ENCODE data around the gene MED13L. TPM values are rescaled to one million over a fixed set of nuclear protein-coding genes. Genes with fewer than 3 reads are reported as not detected.
A peak's percentile ranks its signal among the peaks of the same experiment; 100 is the strongest.

The MED13L gene
- polyA plus RNA-seq, 1 donor = 83.4 TPM

DNA sequence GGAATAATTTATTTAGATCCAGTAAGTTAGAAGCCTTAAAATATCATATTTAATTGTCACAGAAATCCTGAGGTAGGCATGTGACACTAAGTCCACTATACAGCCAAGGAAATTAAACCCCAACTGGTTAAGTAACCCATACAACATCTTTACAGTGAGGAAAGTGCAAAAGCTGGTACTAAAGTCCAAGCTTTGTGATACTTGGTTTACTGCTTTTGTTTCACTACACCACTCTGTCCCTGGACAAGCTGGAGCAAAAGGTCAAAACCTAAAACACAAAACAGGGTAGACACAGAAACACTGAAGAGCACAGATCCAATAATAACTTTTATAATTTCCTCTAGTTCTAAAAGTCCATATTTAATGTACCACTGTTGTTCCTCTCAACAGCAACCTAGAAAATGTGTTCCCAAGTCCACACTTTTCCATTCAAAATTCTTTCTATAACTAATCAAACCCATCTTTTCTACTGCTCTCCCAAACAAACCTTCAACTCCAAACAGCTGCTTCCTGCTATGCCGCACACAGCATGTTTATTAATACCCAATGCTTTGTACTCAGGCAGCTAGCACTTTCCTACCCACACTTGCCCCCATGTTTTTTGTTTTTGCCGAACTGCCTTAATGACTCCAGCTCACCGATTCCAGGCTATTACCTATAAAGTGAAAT is 90.9 kb downstream of the MED13L start:
- DNase-seq = no peak

DNA sequence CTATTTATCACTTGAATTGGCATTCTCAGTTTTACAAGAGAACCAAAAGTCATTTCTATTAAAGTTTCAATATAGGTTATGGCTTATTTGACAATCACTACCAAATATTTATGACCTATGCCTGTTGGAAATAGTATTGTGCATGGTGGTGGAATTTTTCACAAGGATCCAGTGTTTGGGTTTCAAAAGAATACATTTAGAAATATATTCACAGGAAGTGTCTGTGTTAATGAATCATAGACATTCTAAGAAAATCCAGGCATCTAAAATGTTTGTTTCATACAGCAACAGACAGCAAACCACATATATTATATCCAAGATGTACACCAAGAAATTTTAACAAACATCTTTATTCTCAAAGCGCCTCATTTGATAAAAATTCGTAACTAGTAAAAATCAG is 92.7 kb downstream of the MED13L start:
- no peak for DNase-seq

DNA sequence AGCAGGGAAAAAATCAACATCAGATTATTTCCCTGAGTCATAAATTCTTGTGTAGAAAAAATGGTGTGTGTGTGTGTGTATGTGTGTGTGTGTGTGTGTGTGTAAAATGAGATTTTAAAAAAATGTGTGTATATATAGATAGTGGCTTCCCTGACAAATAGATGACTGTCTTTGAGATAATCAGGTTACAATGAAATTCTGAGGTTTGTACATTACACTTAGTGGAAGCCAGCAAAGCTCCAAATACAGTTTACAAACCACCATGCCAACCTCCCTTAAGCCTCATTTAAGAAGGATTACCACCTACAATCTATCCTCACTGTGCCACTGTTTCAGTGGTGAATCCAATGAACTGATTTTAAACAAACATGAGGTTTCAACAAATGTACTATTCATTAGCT is 93.8 kb downstream of the MED13L start:
- DNase-seq = no peak

DNA sequence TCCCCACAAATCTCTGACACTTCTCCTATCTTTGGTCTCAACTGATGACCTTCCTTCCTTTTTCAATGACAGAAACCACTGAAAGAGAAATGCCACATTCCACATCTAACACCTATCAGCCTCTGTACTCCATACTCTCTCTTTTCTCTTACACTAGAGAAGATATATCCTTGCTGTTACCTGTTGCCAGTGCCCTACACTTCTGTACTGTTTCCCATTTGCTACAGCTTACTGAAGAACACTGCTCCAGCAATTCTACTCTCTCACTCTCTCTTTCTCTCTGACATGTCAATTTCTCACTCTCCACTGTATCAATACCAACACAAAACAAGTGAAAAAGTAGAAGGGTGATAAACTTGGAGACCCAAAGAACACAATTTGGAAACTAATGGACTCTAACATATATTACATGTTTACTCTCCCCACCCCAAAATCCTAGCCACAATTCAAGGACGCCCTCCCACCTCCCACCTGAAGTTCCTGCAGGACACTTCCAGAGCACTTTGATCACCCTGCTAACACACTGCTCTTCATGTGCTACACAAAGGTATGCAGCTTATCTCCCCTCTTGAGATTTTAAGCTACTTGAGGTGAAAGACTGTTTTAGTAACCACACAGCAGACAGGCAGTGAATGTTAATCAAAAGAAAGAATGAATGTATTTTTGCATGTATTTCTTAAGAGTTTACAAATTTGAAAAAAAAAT is 95.0 kb downstream of the MED13L start:
- DNase-seq = no peak

DNA sequence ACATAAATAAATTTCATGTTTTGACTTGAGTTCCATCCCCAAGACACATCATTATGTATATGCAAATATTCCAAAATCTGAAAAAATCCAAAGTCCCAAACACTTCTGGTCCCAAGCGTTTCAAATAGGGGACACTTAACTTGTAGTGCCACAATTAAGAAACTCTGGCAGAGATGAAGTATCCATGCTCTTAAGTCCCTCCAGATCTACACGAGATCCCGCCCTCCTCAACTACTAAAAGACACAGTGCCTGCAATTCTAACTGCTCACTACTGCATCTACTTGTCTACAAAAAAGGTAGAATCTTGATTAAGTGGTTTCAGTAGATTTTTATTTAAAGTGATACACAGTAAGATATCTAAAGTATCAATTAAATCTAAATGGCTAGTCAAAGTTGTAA is 97.0 kb downstream of the MED13L start:
- DNase-seq = no peak

DNA sequence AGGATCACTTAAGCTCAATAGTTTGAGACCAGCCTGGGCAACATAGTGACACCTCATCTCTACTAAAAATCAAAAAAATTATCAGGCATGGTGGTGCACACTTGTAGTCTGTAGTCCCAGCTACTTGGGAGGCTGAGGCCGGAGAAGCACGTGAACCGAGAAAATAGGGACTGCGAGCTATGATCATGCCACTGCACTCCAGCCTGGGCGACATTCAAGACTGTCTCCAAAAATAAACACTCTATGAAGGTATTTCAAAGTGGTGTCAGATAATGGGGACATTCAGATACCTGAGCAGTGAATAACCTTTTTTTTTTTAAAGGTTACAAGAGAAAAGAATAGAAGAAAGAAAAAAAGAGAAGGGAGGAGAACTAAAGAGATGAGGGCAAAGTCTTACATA is 98.1 kb downstream of the MED13L start:
- no peak for DNase-seq

DNA sequence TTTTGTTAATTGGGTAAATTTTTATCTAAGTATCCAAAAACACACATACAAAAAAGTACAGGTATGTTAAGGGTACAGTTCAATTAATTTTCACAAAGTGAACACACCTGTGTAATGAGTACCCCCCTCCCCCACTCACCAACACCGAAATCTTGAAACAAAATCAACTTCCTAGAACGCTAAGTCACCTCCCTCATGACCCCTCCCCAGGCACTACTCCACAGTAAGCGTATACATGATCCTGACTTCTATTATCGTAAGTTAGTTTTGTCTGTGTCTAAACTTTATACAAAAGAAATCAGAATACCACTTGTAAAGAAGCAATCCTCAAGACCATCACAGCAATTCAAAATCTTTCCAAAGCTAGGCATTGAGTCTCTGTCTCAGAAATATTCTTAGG is 100.5 kb downstream of the MED13L start:
- DNase-seq = no peak

DNA sequence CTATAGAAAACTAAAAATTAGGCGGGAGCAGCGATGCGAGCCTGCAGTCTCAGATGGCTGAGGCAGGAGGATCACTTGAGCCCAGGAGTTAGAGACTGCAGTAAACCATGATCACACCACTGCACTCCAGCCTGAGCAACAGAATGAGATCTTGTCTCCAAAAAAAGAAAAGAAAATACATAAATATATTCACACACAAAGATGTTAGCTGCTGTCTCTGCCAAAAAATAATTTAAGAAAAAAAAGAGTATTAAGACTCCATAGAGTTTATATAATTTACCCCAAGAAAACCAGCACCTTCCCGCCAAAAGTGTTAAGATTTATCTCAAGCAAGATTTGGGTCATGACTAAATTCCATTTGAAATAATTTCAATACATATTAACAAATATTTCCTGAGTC is 102.6 kb downstream of the MED13L start:
- no peak for DNase-seq

DNA sequence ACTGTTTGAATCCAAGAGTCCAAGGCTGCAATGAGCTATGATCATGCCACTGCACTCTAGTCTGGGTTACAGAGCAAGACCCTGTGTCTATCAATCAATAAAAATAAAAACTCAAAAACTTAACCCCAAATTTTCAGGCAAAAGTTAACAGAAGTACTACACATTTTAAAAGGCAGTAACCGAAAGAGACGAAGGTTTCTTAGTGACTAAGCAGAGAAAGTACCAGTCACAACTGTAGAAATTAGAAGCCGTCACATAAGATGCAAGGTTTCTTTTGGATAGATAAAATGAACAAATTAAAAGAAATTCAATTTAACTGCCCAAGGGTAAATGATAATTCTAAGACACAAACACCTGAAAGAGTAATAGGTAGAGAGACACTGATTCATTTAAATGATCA is 103.5 kb downstream of the MED13L start:
- DNase-seq = no peak

DNA sequence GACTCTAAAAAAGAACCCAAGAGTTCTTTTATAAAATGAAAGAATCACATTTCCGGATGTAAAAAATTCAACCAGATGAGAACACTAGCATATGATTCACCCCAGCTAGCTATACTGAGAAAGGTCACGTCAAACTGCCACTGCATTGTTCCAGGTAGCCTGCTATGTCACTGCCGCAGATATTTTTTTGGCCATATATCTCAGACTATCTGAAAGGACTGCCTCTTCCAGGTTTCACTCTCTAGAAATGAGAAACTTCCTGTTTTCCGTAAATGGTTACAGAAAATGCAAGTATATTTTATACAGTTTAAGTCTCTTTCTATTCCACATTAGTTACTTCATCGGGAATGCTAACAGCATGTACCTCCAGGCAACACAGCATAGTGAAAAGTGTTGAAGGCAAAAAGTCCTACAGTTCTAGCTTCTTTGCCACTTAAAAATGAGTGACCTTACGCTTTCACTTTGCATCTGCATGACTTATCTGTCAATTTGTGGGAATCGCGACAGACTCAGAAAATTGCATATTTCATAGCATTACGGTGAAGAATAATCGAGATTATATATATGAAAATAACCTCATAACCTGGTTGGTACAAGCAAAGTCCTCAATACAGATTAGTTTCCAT is 105.2 kb downstream of the MED13L start:
- no peak for DNase-seq

DNA sequence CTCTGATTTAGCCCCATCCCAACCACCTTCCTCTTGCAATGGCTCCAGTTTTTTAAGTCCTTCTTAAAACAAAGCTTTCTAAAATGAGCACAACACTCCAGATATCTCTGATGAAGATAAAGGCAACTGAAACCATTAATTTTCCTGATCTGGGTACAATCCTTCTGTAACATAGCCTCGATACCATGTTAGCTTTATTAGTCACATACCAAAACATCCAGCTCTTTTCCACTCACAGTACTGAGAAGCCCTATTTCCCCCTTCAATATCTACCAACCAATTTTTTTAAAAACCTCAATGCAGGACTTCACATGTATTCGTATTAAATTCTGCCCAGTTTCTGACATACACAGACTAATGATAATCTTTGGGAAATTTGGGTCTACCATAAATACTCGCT is 105.9 kb downstream of the MED13L start:
- DNase-seq = no peak

DNA sequence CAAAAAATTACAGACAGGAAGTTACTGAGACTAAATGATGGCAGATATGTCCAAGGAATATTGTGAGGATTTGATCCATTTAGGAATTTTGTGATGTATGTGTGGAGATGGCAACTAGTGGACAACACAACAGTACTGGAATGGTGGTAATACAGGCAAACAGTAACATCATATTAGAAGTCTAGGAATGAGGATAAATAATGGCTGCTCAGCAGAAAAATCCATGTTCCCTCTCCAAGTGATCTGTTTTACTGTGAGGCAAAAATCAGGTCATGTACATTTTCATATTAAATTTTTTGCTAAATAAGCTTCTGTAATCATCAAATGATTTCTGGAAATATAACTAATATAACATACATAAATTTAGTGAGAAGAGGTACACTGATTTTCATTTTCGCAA is 108.4 kb downstream of the MED13L start:
- no peak for DNase-seq

DNA sequence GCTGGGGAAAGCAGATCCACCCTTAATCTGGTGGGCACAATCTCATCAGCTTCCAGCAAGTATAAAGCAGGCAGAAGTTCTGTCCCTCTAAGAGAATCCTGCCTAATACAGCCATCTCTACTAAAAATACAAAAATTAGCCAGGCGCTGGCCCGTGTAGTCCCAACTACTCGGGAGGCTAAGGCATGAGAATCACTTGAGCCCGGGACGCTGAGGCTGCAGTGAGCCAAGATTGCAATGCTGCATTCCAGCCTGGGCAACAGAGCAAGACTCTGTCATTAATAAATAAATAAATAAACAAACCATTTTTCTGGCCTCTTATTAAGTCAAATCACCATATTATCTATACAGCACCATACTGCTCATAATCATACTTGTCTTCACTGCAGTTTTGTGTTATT is 111.2 kb downstream of the MED13L start:
- DNase-seq = no peak

DNA sequence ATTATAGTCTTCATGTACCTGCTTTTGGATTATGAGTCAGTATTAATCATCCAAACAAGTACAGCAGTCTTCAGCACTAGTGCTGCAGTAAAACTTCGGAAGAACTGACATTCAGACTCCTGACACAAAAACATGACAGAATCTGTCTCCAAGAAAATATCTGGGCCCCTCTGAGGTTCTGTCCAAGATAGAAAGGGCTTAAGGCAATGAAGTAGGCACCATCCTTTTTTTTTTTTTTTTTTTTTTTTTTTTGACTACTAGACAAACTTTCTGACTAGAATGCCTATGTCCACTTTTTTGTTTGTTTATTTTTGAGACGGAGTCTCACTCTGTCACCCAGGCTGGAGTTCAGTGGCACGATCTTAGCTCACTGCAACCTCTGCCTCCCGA is 112.5 kb downstream of the MED13L start:
- DNase-seq = no peak

DNA sequence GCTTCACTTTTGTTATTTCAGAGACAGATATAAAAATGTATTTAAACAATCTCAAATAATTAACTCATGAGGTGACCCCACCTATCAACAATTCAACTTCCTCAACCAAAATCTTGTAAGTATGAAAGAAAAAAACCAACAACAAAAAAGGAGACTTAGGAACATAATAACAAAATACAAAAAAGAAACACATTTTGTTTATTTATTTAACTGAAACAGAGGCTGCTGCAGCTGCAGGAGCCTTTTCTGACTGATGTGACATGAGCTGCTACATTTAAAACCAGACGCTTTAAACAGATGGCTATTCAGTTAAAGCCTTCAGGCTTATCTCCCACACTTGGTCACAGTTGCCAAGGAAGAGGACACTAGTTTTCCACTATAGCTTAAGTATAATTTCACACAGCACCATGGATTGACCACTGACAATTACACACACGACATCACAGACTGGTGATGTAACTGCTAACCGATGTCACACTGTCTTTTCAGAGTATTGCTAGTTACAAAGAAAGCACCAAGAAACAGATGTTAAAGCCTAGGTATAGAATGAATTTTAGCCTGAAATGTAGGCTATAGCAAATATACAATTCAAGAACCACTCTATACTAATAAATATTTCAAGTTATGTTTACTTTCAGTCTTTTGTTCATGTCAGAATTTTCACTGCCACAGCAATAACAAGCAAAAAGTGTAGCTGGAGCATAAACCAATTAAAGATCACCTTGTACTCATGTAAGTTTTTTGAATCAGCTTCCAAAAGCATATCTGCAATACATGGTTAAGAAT is 113.0 kb downstream of the MED13L start:
- no peak for DNase-seq

DNA sequence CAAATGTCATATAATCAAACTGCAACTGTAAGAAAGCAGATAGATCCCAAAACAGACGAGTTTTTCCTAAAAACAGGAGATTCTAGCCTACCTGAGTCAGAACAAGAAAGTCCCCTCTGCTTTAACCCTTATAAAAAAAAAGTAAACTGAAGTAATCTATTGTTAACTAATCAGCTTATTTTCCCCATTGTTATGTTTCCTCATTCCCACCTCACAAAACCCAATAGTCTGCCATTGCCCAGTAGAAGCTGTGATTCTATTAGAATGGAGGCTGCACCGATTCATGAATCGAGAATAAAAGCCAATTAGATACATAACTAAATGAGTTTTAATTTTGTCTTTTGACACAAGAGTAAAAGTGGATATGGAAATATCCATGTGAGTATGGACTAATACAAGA is 115.4 kb downstream of the MED13L start:
- no peak for DNase-seq

DNA sequence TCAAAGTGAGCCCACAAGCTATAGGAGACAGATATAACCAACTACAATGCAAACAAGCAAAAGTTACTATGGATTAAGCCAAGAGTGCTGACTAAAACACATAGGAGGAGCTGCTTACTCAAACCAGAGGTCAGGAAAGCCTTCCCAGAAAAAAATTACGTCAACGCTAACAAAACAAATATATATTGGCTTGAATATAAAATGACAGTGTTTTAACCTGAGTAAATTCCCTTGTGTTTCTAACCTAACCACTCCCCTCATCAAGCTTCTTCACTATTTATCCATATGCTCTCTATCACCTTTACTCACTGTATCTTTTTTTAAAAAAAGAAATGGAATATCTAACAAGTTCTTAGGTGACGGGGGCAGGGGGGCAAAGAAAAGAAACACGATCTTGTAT is 115.9 kb downstream of the MED13L start:
- no peak for DNase-seq

DNA sequence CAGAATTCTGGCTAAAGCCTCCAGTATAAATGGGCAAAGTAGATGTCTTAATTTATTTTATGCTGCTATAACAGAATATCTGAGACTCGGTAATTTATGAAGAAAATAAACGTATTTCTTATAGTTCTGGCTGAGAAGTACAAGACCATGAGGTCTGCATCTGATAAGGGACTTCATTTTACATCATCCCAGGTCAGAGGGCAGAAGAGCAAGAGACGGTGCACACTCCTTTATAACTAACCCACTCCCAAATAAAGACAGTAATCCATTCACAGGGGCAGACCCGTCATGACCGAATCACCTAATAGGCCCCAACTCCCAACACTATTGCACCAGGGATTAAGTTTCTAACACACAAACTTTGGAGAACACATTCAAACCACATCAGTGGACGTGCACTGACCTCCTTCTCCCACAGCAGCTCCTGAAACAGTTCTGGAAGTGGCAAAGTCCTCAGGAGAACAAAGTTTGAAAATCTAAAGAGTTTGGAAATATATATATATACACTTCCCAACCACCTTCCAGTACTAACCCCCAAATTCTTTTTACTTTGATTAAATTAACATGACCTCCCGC is 116.5 kb downstream of the MED13L start:
- DNase-seq = no peak

DNA sequence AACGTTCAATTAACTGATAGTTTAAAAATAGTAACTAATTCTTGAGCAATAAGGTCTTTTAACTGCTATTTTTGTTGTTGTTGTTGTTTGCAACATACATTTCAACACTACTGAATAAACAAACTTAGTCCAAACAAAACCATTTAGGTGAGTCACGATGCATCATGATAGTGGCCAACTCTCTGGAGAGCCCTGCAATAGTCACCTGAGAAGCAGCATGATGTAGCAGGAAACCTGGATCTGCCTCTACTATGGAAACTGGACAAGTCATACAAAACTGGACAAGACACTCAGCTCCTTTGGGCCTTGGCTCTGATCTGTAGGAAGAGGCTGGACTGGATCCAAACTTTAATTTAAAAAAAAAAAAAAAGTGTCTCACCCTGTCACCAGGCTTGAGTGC is 117.3 kb downstream of the MED13L start:
- no peak for DNase-seq

DNA sequence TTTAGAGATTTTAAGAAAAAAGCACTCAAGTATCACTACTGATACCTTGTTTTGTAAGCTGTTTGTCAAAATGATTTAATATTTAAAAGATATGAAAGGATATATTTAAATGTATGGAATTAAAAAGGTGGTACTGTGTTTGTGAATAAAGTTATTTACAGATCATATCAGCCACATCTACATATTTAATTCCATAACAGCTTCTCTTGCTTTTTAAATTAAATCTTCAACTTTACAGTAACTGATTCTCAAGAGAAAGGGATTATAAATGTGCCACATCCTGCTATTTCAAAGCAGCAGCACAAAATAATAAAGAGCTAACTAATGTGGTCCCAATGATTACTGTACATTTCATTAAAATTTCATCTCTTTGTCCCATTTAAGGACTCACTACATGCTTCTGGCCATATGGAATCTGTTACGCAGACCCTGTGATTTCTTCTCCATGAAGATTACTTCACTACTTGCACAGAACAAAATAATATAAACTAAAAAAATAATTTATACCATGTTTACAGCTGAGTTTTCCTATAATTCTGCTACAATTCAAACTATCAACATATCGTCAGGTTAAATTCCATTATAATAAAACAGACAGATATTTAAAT is 117.8 kb downstream of the MED13L start:
- no peak for DNase-seq

DNA sequence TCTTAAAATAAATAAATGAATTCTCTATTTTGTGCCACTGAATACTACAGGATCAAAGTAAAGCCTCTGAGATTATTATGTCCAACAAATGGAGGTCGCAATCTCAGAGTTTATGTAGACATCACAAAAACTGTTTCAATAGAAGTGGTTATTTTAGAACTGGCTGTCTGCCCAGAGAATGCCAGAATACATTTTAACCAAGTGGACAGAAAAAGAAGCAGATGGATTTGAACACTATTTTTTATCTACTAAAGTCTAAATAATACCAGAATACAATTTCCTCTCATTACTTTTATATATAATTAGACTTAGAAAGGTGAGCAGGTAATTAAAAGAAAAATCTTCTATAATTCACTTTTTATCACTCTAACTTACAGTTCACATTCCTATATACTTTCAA is 118.3 kb downstream of the MED13L start:
- DNase-seq = peak; percentile 30

DNA sequence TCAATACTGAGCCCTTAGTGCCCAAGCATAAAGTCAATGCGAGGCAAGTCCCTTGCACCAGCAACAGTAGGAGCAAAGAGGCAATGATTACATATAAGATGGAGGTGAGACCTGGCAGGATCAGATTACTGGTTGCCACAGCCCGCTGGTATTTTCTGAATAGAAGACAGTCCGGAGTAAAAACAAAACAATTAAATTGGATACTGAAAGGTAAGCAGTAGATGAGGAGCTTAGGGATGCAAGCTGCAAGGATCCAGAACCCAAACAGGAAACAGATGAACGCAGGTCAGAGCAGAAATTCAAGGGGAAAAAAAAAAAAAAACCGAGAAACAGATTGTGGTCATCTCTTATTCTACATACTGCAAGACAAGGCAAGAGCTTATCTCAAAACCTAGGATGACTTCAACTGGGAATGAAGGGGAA is 119.6 kb downstream of the MED13L start:
- DNase-seq = no peak

All from left kidney (tissue), 2 donors.